ENCODE measurements around the gene RPL39L. TPM values are rescaled to one million over a fixed set of nuclear protein-coding genes. Genes with fewer than 3 reads are reported as not detected.

RPL39L gene
- total RNA-seq, result 14.5 TPM

DNA sequence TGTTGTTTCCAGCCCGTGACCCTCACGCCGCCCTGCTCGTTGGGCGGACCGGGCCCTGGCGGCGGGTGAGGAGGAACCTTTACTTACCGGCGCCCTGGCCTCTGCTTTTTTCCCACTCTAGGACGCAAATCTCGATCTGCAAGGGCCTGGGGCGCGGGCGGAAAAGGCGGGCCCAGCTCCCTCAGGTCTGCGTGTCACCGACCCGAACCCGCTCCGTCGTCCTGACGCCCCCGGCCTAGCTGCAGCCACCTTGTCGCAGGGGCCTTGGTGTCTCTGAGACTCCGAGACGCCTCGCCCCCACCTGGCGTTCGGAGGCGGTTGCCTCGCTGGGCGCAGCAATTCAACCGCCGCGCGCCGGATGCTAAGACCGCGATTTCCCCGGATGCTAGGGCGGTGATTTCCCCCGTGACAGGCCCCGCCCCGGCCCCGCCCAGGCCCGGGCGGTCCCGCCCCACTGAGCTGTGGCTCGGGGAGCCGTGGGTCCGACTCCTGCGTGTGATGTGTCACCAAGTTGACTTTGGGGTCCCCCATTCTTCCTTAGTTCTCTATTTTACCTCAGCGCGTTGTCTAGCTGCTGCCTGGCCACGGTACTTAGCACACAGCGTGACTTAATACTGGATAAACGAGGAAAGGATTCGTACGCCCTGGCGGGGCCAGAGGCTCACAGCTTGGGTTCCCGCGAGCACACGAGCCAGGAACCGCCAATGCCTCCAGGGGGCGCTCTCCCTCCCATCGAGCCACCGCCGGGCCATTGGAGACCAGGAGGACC, at the start of gene RPL39L:
Gene RPL39L, minus strand, starts transcription at position 371 of the 769 bp plus-strand sequence. CDS start 18,196 bp downstream, outside the sequence.

Other genes with a start within 250 kb of the RPL39L start
- 27.0 TPM for gene ST6GAL1, start 209.0 kb downstream of the RPL39L start, total RNA-seq
- 3.2 TPM for gene RTP1, start 58.0 kb upstream of the RPL39L start, total RNA-seq
- gene MASP1, start 152.2 kb upstream of the RPL39L start, total RNA-seq, result 24.2 TPM
- gene RTP4, start 228.9 kb upstream of the RPL39L start, total RNA-seq, result 0.23 TPM

Data from diencephalon (tissue), 1 donor.